Esophagus muscularis mucosa (tissue), 4 donors: ENCODE results near the gene GAMT. TPM values are rescaled to one million over a fixed set of nuclear protein-coding genes. Genes with fewer than 3 reads are reported as not detected.

Experiments used
- DNase-seq: peaks from one replicate; pipeline ENCODE4 v3.0.0-alpha.2; 2017; ENCODE audit errors: extremely low spot score
- H3K27ac ChIP-seq, 4 donors: fragments of 200-600 bp; sonication (generic); replicated peaks in 1 of 4; 1 replicate in 3 of 4; 2 replicates in 1 of 4; pipeline ENCODE4 v1.5.1; 2016 to 2019; ENCODE audit warnings: mild to moderate bottlenecking in 1 of 4
- H3K27me3 ChIP-seq, 4 donors: fragments of 200-600 bp; sonication (generic); one replicate each; pipeline versions ENCODE4 v1.5.1 to v1.6.0; 2016 to 2019
- H3K36me3 ChIP-seq, 4 donors: fragments of 200-600 bp; sonication (generic); one replicate each; pipeline ENCODE4 v1.5.1; 2016 to 2019
- H3K4me1 ChIP-seq, 4 donors: fragments of 200-600 bp; sonication (generic); one replicate each; pipeline ENCODE4 v1.5.1; 2016 to 2019
- H3K4me3 ChIP-seq, 4 donors: fragments of 200-600 bp; sonication (generic); 1 replicate in 2 of 4; 2 replicates in 2 of 4; pipeline ENCODE4 v1.5.1; 2016 to 2019; ENCODE audit warnings: mild to moderate bottlenecking in 4 of 4, moderate library complexity in 1 of 4
- H3K9me3 ChIP-seq, 4 donors: fragments of 200-600 bp; sonication (generic); 1 replicate in 3 of 4; 2 replicates in 1 of 4; pipeline ENCODE4 v1.5.1; 2016 to 2019
- CTCF ChIP-seq, 3 experiments: fragments of 200-600 bp in 2 of 3; fragments of 450-650 bp in 1 of 3; sonication (generic) in 2 of 3; IDR thresholded peaks; one replicate each; pipeline ENCODE4 v1.5.1; 2017 to 2019; ENCODE audit warnings: antibody characterized with exemption in 3 of 3, mild to moderate bottlenecking in 2 of 3, moderate library complexity in 1 of 3
- EP300 ChIP-seq: sonication (generic); formaldehyde crosslinking; IDR thresholded peaks from one replicate; pipeline ENCODE4 v1.6.1; 2017; ENCODE audit warnings: antibody characterized with exemption
- POLR2A ChIP-seq: fragments of 450-650 bp; IDR thresholded peaks from one replicate; pipeline ENCODE4 v1.6.1; 2017; ENCODE audit warnings: antibody characterized with exemption, moderate library complexity, mild to moderate bottlenecking, low read depth
- POLR2AphosphoS5 ChIP-seq, 2 donors: sonication (generic); formaldehyde crosslinking; IDR thresholded peaks; one replicate each; pipeline ENCODE4 v1.6.1; 2017; ENCODE audit warnings: antibody characterized with exemption in 2 of 2
- WGBS: methylation state at CpG from one replicate; pipeline ENCODE4 v1.1.5; 2018; 5-methylcytosine and 5-hydroxymethylcytosine counted together
- intact Hi-C: fragments of 100-400 bp; cut with DNase I; formaldehyde crosslinking; loops from one replicate; pipeline ENCODE4 v1.15.1; 2023
- total RNA-seq, 4 donors: library from RNA; depleted of rRNA; stranded (reverse); fragments of >200 nt; gene quantifications; one replicate each; pipeline versions ENCODE4 v1.1.0 to v1.2.1, GENCODE V29; 2016

GAMT gene
- total RNA-seq, 4 donors from 2014 or later, result 5.8 to 13.4 (median 11.9) TPM

GRCh38 chr19:1395194-1396018 is 5.9 kb downstream of the GAMT start:
- no peak for DNase-seq
- H3K27ac ChIP-seq, result no peak overlapping the region
- intact Hi-C loops, result no loop called here
- no peaks in the 10 kb centered on the region for H3K9me3 ChIP-seq
- WGBS, result 86% methylated on average over 33 of the region's 52 CpGs
- peaks cover 31 to 53% (median 49%) of the 10 kb centered on the region in 4 donors for H3K36me3 ChIP-seq
- no peaks in the 10 kb centered on the region for H3K27me3 ChIP-seq
- H3K4me1 ChIP-seq, result peaks cover 24 to 38% (median 32%) of the 10 kb centered on the region in 4 donors
- TF ChIP-seq POLR2A (no peak), POLR2AphosphoS5 (IDR thresholded peaks at IDR 0.05) (no peak), CTCF (IDR thresholded peaks at IDR 0.05) (no peak)
- no peak overlapping the region for H3K4me3 ChIP-seq

GRCh38 chr19:1394252-1395193 is 6.8 kb downstream of the GAMT start:
- no peak overlapping the region for H3K4me3 ChIP-seq
- H3K36me3 ChIP-seq, result peaks cover 34 to 62% (median 56%) of the 10 kb centered on the region in 4 donors
- no peak for TF ChIP-seq POLR2A
- no peak for TF ChIP-seq CTCF (IDR thresholded peaks at IDR 0.05)
- no peak for TF ChIP-seq EP300
- TF ChIP-seq POLR2AphosphoS5 (IDR thresholded peaks at IDR 0.05), result no peak
- H3K9me3 ChIP-seq, result no peaks in the 10 kb centered on the region
- no peaks in the 10 kb centered on the region for H3K27me3 ChIP-seq
- H3K27ac ChIP-seq, result no peak overlapping the region
- no peak for DNase-seq
- peaks cover 21 to 30% (median 26%) of the 10 kb centered on the region in 4 donors for H3K4me1 ChIP-seq
- 68% methylated on average over 22 of the region's 43 CpGs for WGBS
- intact Hi-C loops, result no loop called here

- Histone ChIP-seq H3K4me3 (no peak overlapping the region), H3K36me3 (peaks cover 41 to 69% (median 63%) of the 10 kb centered on the region in 4 donors), H3K27me3 (no peaks in the 10 kb centered on the region), H3K4me1 (peaks cover 21 to 29% (median 25%) of the 10 kb centered on the region in 4 donors), H3K9me3 (no peaks in the 10 kb centered on the region), H3K27ac (no peak overlapping the region)
- no peak for DNase-seq
- intact Hi-C loops, result no loop called here
- no peak for TF ChIP-seq CTCF (IDR thresholded peaks at IDR 0.05)
- no peak for TF ChIP-seq POLR2A
- TF ChIP-seq EP300, result no peak
- no peak for TF ChIP-seq POLR2AphosphoS5 (IDR thresholded peaks at IDR 0.05)
- WGBS, result 84% methylated on average over 16 of the region's 17 CpGs
Observed at GRCh38 chr19:1393841-1394240, 7.5 kb downstream of the GAMT start.

GRCh38 chr19:1392939-1393530 is 8.3 kb downstream of the GAMT start:
- no peak overlapping the region for H3K4me3 ChIP-seq
- no peaks in the 10 kb centered on the region for H3K27me3 ChIP-seq
- no peak for TF ChIP-seq EP300
- no peak for TF ChIP-seq POLR2A
- no peak for TF ChIP-seq POLR2AphosphoS5 (IDR thresholded peaks at IDR 0.05)
- TF ChIP-seq CTCF (IDR thresholded peaks at IDR 0.05), result no peak
- H3K36me3 ChIP-seq, result peaks cover 49 to 76% (median 71%) of the 10 kb centered on the region in 4 donors
- no peak overlapping the region for H3K27ac ChIP-seq
- intact Hi-C loops, result no loop called here
- WGBS, result 91% methylated on average over 11 of the region's 37 CpGs
- H3K4me1 ChIP-seq, result peaks cover 22 to 34% (median 28%) of the 10 kb centered on the region in 4 donors
- H3K9me3 ChIP-seq, result no peaks in the 10 kb centered on the region
- DNase-seq, result no peak
